NCI-H1105 treated with DMSO at 0.1 percent for 48 hours (cell line): Measurements from ENCODE around the gene RIN3.

Source experiments
- DNase-seq: peaks from one replicate; lab custom pipeline; 2025; lab: John Stamatoyannopoulos, UW

Gene RIN3

DNA sequence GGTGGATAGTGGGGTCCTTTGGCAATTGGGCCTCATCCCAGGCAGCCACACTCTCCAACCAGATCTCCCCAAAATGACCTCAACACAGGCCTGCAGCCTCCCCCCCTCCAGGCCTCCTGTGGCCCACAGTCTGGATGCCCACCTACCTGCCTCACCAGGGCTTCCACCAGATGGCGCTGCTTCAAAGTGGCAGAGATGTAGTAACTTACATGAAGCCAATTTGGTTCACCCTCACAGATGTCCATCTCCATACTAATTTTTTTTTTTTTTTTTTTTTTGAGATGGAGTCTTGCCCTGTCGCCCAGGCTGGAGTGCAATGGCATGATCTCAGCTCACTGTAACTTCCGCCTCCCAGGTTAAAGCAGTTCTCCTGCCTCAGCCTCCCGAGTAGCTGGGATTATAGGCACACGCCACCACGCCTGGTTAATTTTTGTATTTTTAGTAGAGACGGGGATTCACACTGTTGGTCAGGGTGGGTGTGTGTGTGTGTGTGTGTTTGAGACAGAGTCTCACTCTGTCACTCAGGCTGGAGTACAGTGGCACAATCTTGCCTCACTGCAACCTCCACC, 201.2 kb downstream of the RIN3 start:
- DNase-seq = peak; percentile 58

DNA sequence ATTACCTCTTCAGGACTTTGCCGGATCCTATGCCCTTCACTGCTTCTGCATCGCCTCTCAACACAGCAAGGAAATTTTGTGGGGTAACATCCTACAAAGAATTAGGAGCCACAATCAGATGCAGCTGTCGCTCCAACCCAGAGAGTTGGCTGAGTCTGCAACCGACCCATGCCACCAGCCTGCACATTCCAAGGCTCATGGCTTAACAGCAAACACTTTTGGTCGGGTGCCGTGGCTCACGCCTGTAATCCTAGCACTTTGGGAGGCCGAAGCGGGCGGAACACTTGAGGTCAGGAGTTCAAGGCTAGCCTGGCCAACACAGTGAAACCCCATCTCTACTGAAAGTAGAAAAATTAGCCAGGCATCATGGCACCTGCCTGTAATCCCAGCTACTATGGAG, 202.6 kb downstream of the RIN3 start:
- DNase-seq = no peak

DNA sequence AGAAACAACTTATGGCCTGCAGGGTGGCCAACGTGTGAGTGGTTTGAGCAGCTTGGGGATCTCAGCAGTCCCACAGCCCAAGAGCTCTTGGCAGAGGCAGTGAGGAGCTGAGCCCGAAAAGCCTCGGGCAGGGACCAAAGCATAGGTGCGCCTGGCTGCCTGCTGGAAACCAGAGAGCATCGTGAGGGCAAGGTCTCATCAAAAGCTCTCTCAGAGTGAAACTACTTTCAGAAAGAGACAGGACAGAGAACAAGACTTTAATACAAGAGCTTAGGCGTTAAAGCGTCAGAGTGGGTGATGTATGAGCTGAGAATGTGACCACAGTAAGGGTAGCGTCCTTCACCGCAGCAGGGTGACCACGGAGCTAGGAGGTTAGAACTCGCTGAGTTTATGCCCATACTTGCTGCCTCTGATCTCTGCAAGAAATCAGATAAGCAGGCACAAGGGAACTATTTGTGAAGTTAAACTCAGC, 204.0 kb downstream of the RIN3 start:
- no peak for DNase-seq

DNA sequence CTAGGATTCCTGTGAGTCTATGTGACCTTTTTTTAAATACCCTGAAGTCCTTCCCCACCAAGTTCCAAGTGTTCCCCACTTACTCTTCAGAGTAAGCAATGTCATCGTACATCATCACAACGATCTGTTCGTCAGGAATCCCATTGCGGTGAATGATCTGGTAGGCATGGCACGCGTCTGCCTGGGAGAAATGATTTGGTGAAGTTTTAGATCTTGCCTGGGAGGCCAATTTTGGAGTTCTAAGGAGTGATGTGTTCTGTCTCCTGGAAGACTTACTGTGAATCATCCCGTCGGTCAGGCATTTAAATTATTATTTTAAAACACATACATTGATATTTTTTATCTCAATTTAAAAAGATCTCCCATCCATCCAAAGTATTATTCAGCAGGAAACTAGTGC, 205.1 kb downstream of the RIN3 start:
- no peak for DNase-seq

DNA sequence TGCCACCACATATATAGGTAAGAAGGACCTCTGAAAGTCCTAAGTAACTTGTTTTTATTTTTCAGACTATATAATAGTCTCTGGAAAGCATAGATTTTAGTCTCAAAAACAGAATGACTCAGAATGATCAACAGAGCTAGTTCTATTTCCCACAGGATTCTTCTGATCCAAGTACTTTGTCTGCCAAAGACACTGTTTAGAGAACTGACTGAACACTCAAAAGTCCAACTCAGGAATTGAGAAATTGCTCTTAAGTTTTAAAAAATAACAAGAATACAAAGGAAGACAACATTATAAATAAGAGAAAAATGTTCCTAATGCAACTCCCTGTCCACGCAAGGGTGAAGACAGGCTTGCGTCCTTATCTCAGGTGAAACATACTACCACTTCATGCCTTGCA, 205.8 kb downstream of the RIN3 start:
- DNase-seq = no peak

DNA sequence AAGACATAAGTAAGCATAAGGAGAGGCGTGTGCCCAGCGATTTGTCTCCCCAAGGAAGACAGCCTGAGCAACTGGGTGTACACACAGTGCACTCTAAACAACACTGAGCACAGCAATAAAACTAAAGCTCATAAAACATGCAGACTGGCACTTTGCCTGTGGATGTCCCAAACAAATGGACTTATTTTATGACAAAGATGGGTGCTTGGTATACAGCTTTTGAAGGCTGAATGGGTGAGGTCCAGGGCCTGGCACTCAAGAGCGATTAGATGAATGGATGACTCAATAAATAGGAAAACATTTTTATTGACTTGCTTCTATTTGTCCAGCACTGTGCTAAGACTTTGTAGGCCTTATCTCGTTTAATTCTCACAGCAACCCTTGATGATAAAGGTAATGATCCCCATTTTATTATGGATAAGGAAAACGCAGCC, 206.3 kb downstream of the RIN3 start:
- DNase-seq = no peak

DNA sequence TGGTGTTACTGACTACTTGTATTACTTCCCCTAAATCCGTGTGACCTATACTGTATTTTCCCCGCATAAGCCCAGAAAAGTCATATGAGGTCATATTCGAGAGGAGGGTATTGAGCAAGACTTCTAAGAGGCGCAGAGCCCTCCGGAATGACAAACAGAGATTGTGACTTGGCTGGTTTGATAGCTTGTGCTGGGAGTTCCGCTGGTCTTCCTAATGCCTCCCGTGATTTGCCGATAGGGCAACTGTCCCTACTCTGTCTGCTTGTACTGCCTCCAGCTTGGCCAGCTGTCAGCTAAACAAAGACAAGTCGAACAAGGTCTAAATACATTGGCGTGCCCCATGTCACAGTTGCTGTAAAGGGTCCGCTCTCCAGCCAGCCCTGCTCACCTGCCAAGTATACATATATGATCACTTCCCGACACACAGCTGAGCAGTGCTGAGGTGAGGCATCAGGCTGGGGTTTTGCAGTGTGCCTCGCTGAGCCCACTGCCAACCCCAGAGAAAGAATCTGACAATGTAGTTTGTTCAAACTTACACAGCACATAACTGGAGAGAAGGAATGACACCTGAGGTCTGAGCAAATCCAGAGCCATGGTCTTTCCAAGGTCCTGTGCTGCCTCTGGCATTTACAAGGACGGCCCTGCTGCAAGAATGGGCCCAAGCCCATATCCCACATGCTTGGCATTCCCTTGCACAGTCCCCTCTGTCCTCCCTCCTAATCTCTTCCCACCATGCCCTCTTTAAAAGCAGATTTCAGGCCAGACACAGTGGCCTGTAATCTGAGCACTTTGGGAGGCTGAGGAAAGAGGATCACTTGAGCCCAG, 211.1 kb downstream of the RIN3 start:
- no peak for DNase-seq

DNA sequence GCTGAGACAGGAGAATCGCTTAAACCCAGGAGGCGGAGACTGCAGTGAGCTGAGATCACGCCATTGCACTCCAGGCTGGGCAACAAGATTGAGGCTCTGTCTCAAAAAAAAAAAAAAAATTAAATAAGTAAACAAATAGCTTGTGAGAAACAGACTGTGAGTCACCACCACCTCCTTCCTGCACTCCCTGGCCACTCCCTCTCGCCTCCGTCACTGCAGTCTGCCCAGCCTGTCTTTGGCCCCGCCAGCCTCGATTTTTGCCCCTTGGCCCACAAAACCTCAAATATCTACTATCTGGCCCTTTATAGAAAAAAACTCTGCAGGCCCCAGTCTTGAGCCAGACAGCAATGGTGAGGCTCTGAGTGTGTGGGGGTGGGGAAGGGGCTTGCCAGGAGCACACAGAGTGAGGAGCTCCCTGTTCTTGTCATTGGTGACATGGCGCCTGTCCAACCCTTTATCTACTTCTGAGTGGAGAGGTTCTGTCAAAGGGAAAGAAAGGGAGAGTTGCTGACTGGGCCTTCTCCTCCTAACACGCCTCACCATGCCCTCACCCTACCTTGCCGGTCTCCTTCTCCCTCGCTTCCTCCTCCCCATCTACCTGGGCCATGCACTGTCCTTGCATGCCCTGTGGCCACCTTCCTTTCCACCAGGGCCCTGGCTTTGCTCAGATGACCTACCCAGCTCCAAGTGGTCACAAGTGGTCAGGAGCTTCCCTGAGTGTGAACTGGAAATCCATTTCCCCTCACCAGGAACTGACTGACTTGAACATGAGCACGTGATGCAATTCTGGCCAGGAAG, 212.8 kb downstream of the RIN3 start:
- no peak for DNase-seq

DNA sequence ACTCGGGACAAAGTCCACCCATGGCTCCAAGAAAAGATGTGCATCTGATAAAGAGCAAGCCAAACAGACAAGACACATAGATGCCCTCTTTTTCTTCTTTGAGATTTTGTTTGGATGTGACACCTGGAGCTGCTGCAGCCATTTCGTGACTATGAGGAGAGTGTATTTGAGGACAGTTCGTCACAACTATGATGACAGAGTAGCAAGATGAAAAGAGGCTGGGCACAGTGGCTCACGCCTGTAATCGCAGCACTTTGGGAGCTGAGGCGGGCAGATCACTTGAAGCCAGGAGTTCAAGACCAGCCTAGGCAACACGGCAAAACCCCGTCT, 213.3 kb downstream of the RIN3 start:
- DNase-seq = no peak

DNA sequence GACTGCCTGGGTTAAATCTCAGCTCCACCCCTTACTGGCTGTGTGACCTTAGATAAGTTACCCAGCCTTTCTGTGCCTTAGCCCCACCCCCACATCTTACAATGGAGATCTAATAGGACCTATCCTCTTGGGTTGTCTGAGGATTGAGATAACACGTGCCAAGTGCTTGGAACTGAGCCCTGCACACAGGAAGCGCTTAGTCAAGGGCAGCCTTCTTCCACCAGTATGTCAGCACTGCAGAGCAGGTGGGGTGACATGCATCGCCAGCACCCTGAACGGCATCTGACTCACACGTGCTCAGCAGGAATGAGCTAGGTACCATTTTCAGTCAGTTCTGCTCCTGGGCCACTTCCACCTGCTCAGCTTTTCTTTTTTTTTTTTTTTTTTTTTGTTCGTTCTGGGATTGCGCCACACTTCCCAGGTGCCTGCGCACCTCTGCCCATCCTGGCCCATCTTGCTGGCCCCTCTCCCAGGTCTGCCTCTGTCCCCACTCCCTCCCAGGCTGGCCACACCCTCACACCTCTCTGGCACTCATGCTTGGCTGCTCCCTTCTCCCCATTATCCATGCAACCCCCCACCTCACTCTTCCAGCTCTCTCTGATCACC, 215.3 kb downstream of the RIN3 start:
- DNase-seq = peak; percentile 15

DNA sequence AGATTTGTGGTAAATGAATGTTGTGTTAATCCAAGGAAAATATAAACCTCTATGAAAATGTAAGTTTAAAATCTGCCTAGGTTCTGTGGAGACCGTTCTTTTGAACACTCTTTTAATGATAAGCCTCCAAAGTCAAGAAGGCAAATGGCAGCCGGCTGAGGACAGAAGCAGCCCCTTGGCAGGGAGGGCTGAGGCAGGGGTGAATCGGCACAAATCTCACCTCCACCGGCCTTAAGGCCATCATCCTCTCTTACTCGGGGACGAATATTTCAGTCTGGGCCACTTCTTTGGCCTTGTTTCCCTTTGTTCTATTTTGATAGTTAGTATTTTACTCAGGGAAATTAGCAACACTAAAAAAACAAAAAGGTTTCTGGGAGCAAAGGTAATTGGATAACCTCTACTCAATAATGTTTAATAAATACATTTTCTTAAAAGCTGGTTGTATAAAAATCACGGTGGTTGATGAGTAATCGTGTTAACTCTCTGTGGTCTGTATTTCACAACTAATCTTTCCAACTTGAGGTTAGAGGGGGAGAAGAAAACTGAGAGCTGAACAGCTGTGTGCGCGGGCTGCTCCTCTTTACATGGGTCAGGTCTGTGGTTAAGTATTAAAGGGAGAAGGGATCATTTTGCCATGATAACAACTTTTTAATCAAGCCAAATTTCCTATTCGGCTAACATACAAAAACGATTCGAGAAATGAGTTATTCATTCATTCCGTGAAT, 216.2 kb downstream of the RIN3 start:
- DNase-seq = no peak

DNA sequence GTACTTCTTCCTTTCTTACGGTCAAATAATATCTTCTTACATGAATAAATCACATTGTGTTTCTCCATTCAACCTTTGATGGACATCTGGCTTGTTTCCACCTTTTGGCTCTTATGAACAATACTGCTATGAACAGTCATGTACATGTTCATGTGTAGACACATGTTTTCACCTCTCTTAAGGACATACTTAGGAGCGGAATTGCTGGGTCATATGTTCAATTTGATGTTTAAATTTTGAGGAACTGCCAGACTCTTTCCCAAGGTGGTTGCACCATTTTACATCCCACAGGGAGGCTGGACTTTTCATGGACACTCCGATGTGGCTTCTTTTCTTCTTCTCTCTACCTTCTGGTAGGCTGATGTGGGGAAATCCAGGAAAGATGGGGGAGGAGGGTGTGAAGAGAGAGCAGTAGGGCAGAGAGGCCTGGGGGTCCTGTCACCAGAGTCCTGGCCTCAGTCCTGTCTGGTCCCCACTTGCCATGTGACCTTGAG, 218.1 kb downstream of the RIN3 start:
- no peak for DNase-seq

DNA sequence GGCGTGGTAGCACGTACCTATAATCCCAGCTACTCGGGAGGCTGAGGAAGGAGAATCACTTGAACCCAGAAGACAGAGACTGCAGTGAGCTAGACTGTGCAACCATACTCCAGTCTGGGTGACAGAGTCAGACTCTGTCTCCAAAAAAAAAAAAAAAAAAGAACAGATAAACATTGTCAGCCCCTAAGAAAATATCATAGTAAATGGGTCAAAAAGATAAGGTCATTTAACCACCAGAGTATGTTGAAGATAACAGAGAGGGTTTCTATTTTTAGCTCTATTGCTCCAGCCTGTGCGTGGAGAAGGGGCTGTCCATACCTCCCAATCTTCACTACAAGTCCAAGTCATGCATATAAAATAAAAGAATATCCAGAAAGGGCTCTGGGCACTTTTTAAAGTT, 219.4 kb downstream of the RIN3 start:
- DNase-seq = no peak

DNA sequence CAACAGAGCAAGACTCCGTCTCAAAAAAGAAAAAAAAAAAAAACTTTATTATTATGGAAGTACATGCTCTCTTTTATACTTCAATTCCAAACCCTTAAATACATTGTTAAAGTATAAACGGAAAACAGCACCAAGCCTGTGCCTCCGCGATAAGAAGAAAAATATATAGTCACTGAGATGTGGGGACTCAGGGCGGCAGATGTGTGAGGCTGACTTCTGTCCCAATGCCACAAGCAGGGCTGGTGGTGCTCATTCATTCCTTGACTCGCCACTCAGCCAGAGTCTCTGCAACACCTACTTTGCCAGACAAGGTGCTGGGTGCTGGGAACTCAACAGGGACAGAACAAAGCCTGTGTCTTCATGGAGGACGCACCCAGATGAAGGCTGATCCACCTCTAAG, 221.0 kb downstream of the RIN3 start:
- DNase-seq = no peak

DNA sequence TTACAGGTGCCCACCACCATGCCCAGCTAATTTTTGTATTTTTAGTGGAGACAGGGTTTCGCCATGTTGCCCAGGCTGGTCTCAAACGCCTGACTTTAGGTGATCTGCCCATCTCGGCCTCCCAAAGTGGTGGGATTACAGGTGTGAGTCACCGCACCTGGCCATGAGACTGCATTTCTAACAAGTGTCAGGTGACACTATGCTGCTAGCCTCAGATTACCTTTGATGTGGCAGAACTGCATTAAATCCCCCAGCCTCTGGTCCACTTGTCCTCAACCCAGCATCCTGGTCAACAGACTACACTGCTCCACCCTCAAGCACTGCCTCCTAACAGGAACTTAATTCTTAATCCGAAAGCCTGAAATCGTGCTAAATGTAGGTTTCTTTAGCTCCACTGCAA, 221.8 kb downstream of the RIN3 start:
- DNase-seq = no peak

DNA sequence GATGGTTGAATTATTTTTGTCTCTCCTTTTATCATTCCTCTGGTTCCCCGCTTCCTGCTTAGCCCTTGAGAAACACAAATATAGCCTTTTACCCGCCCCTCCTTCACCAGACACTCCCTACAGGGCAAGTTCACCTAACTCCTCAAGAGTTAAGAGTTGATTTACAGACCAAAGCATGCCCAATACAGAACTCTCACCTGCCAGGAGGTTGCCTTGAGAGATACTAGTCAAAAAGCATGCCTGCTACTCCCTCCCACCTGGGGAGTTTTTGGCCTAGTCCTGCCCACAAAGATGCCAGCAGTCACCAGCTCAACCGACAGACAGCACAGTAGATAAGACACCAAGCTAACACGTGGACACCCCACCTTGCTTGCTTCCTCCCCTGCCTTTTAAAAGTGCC, 223.6 kb downstream of the RIN3 start:
- DNase-seq = no peak

DNA sequence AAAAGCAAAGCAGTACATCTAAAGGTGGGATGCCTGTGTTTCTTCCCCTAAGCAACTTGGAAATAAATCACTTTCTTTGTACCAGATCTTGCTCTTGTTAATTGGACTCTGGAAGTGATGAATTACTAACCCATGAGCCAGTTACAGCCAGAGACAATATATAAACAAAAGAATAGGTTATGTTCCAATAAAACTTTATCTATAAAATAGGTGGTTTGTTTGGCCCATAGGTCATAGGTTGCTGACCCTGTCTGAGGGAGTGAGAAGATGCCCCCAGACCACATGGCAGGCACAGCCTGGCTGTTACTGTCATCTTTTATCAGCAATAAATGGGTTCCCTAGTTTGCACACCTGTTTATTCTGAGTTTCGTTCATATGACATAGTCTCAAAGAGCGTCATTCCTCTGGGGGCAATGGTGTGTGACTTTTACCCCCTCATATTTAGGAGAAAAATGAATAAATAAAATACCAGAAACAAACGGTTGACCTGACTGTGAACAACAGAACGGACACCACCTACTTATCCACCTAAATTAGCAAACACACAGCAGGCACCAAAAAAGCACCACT, 224.1 kb downstream of the RIN3 start:
- DNase-seq = no peak
